ENCODE data around the gene UNKL.

The UNKL gene

DNA sequence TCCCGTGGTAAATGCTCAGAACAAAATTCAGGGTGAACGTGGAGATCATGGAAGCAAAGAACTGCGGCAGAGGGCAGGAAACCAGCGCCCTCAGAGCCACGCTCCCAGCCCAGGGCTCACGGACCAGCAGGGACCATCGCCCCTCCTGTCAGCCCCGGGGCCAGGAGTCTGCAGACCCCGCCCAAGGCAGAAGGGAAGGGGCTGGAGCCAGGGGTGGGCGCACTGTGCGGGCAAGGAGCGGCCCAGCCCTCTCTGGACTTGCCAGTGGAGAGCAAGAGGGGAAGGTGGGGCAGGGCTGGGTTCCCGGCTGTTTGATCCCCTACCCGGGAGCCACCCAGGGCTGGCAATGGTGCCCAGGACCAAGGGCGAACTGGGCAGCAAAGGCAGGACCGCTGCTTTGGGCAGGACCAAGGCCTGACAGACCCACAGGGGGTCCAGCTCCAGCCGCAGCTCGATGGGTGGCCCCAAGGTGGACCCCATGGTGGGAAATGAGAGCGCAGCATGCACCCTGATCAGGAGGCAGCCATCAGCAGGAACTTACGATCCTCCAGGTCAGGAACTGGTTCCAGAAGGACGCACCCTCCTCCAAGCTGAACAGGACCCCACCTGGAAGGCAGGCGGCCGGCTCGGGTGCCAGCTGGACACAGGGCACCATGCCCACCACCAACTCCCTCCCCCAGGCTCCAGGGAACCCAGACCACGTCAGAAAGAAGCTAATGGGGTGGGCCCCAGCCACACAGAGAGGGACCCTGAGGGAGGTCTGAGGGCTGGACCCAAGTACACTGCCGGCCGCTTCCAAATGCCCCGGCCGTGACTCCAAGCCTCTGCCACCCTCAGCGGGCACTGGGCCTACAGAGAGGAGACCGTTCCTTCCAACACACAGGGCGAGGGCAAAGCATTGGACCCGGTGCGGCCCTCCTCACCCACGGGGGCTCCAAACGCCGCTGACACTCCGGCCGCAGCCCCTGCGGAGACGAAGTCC lies 41.0 kb upstream of the UNKL start:
- ChIA-PET POLR2A (no interaction called here), CTCF (interaction anchor here (0.6 kb wide), 1 partner anchor 327 kb away, joined by 3 read pairs; the partner anchor contains the start of genes NUBP2 and SPSB3)
- H3K4me3 ChIP-seq (ENCODE audit: low read depth, low read length): no peak overlapping the region
- H3K9me3 ChIP-seq (ENCODE audit: control insufficient read depth, insufficient read depth, low read depth, low read length): no peaks in the 10 kb centered on the region
- H3K4me1 ChIP-seq (ENCODE audit: control insufficient read depth, insufficient read depth, low read length): no peaks in the 10 kb centered on the region
- no peak overlapping the region for H3K27ac ChIP-seq (ENCODE audit: extremely low read depth, low read depth, low read length)
- no peak for TF ChIP-seq ZNF19 (tag by site-specific recombination; IDR thresholded peaks at IDR 0.05; ENCODE audit: low read depth)
- TF ChIP-seq, protein P1, sequence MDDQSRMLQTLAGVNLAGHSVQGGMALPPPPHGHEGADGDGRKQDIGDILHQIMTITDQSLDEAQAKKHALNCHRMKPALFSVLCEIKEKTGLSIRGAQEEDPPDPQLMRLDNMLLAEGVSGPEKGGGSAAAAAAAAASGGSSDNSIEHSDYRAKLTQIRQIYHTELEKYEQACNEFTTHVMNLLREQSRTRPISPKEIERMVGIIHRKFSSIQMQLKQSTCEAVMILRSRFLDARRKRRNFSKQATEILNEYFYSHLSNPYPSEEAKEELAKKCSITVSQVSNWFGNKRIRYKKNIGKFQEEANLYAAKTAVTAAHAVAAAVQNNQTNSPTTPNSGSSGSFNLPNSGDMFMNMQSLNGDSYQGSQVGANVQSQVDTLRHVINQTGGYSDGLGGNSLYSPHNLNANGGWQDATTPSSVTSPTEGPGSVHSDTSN (CRISPR knock-in tag; IDR thresholded peaks at IDR 0.05): no peak
- TF ChIP-seq, protein P2, sequence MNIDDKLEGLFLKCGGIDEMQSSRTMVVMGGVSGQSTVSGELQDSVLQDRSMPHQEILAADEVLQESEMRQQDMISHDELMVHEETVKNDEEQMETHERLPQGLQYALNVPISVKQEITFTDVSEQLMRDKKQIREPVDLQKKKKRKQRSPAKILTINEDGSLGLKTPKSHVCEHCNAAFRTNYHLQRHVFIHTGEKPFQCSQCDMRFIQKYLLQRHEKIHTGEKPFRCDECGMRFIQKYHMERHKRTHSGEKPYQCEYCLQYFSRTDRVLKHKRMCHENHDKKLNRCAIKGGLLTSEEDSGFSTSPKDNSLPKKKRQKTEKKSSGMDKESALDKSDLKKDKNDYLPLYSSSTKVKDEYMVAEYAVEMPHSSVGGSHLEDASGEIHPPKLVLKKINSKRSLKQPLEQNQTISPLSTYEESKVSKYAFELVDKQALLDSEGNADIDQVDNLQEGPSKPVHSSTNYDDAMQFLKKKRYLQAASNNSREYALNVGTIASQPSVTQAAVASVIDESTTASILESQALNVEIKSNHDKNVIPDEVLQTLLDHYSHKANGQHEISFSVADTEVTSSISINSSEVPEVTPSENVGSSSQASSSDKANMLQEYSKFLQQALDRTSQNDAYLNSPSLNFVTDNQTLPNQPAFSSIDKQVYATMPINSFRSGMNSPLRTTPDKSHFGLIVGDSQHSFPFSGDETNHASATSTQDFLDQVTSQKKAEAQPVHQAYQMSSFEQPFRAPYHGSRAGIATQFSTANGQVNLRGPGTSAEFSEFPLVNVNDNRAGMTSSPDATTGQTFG (tag by site-specific recombination; IDR thresholded peaks at IDR 0.05; ENCODE audit: borderline replicate concordance): no peak
- TF ChIP-seq, protein P3, sequence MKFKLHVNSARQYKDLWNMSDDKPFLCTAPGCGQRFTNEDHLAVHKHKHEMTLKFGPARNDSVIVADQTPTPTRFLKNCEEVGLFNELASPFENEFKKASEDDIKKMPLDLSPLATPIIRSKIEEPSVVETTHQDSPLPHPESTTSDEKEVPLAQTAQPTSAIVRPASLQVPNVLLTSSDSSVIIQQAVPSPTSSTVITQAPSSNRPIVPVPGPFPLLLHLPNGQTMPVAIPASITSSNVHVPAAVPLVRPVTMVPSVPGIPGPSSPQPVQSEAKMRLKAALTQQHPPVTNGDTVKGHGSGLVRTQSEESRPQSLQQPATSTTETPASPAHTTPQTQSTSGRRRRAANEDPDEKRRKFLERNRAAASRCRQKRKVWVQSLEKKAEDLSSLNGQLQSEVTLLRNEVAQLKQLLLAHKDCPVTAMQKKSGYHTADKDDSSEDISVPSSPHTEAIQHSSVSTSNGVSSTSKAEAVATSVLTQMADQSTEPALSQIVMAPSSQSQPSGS (tag by site-specific recombination; IDR thresholded peaks at IDR 0.05; ENCODE audit: low read depth): no peak
- no peak for TF ChIP-seq ZNF621 (tag by site-specific recombination; IDR thresholded peaks at IDR 0.05)
- TF ChIP-seq PRDM1 (tag by site-specific recombination; IDR thresholded peaks at IDR 0.05): no peak
- no peak for TF ChIP-seq KLF7 (tag by site-specific recombination; IDR thresholded peaks at IDR 0.05; ENCODE audit: borderline replicate concordance)
- peaks cover 0 to 83% of the 10 kb centered on the region in 2 experiments; a peak in 1 of 3 replicates for H3K36me3 ChIP-seq (ENCODE audit: control insufficient read depth in 2 of 2, insufficient read depth in 1 of 2, low read length in 2 of 2)

DNA sequence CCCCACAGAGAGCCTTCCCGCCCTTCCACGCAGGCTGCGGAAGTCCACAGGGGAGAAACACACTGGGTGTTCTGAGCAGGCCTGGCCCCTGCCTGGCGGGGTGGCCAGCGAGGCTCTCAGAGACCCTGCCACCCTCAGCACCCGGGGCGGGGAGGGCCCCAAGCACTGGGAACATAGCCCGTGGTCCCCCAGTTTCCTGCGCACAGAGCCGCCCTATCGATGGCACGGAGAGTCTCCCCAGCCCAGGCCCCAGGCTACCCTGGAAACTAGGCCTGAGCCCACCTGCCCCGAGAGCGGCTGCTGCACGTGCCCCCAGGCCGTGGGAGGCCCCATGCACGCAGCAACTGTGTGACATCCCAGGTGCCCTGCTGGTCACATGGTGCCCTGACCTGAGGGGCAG lies 40.1 kb upstream of the UNKL start:
- no peaks in the 10 kb centered on the region for H3K4me1 ChIP-seq (ENCODE audit: control insufficient read depth, insufficient read depth, low read length)
- ChIA-PET POLR2A (no interaction called here), CTCF (no interaction called here)
- no peak overlapping the region for H3K27ac ChIP-seq (ENCODE audit: extremely low read depth, low read depth, low read length)
- H3K4me3 ChIP-seq (ENCODE audit: low read depth, low read length): no peak overlapping the region
- no peaks in the 10 kb centered on the region for H3K9me3 ChIP-seq (ENCODE audit: control insufficient read depth, insufficient read depth, low read depth, low read length)
- peaks cover 0 to 80% of the 10 kb centered on the region in 2 experiments; a peak in 1 of 3 replicates for H3K36me3 ChIP-seq (ENCODE audit: control insufficient read depth in 2 of 2, insufficient read depth in 1 of 2, low read length in 2 of 2)
- TF ChIP-seq ZNF664 (tag by site-specific recombination; IDR thresholded peaks at IDR 0.05) (no peak), ZNF76 (tag by site-specific recombination; IDR thresholded peaks at IDR 0.05; ENCODE audit: borderline replicate concordance, low read depth) (no peak), ZNF350 (tag by site-specific recombination; IDR thresholded peaks at IDR 0.05) (no peak), ZBTB17 (tag by site-specific recombination; IDR thresholded peaks at IDR 0.05) (no peak), ZNF366 (tag by site-specific recombination; conservative IDR thresholded peaks at IDR 0.05) (no peak), ZNF561 (tag by site-specific recombination; IDR thresholded peaks at IDR 0.05; ENCODE audit: borderline replicate concordance) (no peak), BCL11A (tag by site-specific recombination; IDR thresholded peaks at IDR 0.05; ENCODE audit: low read depth) (no peak), FEZF1 (tag by site-specific recombination; IDR thresholded peaks at IDR 0.05) (no peak), ZNF391 (tag by site-specific recombination; IDR thresholded peaks at IDR 0.05; ENCODE audit: borderline replicate concordance, low read depth) (no peak)
- TF ChIP-seq, protein P4, sequence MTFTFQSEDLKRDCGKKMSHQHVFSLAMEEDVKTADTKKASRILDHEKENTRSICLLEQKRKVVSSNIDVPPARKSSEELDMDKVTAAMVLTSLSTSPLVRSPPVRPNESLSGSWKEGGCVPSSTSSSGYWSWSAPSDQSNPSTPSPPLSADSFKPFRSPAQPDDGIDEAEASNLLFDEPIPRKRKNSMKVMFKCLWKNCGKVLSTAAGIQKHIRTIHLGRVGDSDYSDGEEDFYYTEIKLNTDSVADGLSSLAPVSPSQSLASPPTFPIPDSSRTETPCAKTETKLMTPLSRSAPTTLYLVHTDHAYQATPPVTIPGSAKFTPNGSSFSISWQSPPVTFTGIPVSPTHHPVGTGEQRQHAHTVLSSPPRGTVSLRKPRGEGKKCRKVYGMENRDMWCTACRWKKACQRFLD (tag by site-specific recombination; IDR thresholded peaks at IDR 0.05): no peak
- TF ChIP-seq, protein P5, sequence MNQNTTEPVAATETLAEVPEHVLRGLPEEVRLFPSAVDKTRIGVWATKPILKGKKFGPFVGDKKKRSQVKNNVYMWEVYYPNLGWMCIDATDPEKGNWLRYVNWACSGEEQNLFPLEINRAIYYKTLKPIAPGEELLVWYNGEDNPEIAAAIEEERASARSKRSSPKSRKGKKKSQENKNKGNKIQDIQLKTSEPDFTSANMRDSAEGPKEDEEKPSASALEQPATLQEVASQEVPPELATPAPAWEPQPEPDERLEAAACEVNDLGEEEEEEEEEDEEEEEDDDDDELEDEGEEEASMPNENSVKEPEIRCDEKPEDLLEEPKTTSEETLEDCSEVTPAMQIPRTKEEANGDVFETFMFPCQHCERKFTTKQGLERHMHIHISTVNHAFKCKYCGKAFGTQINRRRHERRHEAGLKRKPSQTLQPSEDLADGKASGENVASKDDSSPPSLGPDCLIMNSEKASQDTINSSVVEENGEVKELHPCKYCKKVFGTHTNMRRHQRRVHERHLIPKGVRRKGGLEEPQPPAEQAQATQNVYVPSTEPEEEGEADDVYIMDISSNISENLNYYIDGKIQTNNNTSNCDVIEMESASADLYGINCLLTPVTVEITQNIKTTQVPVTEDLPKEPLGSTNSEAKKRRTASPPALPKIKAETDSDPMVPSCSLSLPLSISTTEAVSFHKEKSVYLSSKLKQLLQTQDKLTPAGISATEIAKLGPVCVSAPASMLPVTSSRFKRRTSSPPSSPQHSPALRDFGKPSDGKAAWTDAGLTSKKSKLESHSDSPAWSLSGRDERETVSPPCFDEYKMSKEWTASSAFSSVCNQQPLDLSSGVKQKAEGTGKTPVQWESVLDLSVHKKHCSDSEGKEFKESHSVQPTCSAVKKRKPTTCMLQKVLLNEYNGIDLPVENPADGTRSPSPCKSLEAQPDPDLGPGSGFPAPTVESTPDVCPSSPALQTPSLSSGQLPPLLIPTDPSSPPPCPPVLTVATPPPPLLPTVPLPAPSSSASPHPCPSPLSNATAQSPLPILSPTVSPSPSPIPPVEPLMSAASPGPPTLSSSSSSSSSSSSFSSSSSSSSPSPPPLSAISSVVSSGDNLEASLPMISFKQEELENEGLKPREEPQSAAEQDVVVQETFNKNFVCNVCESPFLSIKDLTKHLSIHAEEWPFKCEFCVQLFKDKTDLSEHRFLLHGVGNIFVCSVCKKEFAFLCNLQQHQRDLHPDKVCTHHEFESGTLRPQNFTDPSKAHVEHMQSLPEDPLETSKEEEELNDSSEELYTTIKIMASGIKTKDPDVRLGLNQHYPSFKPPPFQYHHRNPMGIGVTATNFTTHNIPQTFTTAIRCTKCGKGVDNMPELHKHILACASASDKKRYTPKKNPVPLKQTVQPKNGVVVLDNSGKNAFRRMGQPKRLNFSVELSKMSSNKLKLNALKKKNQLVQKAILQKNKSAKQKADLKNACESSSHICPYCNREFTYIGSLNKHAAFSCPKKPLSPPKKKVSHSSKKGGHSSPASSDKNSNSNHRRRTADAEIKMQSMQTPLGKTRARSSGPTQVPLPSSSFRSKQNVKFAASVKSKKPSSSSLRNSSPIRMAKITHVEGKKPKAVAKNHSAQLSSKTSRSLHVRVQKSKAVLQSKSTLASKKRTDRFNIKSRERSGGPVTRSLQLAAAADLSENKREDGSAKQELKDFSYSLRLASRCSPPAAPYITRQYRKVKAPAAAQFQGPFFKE (tag by site-specific recombination; IDR thresholded peaks at IDR 0.05; ENCODE audit: borderline replicate concordance): no peak
